GM13976 (cell line): ENCODE results near the gene SLC17A2.

Experiments used
- DNase-seq: peaks from one replicate; pipeline ENCODE4 v3.0.0; 2012; ENCODE audit warnings: low spot score
- in situ Hi-C: fragments of 300-500 bp; cut with MboI; formaldehyde crosslinking; loops from one replicate; pipeline ENCODE4 v1.12.0; 2022; ENCODE audit warnings: low sequenced_read_pairs, mixed read lengths, inconsistent platforms; ENCODE audit not compliant: unreplicated experiment
- TF ChIP-seq, protein P1 (sequence below): IDR thresholded peaks from 2 replicates; pipeline ENCODE4 v1.5.1; 2012; ENCODE audit warnings: borderline replicate concordance, mild to moderate bottlenecking; ENCODE audit not compliant: insufficient read depth; ENCODE audit errors: extremely low read depth, missing control alignments, control extremely low read depth

Gene SLC17A2

DNA sequence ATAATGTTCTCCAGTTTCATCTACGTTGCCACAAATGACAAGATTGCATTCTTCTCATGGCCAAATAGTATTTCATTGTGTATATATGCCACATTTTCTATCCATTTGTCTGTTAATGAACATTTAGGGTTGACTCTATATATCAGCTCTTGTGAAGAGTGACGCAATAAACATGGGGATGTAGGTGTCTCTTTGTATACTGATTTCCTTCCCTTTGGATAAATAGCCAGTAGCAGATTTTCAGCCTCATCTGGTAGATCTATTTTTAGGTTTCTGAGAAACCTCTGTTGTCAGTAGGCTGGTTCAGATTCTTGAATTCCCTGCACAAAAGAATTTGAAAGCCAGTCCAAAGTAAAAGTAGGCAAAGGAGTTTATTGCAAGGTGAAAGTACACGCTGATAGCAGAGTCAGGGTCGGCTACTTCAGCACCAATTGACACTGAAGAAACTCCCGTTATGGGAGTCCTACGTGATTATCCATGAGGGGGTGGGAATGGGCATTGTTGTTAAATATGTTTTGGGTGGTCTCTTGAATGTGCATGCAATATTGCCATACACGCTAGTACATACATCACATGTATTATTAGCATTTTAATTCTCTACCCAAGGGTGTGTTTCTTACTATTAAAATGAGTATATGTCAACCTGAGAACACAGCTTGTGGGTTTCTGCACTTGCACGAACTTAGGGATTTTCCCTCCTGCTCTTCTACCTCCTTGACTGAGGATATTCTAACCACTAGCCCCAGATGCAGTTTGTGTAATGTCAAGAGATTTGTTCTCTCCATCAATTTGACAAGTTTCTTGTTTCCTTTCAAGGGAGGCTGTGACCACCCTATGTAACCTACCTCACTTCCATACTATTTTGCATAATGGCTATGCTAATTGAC lies 14.4 kb upstream of the SLC17A2 start:
- DNase-seq = peak; percentile 52
- in situ Hi-C loops = loop anchor here (25.0 kb wide), 1 partner anchor 683 kb away; no protein-coding TSS in a partner anchor
- TF ChIP-seq, protein P1, sequence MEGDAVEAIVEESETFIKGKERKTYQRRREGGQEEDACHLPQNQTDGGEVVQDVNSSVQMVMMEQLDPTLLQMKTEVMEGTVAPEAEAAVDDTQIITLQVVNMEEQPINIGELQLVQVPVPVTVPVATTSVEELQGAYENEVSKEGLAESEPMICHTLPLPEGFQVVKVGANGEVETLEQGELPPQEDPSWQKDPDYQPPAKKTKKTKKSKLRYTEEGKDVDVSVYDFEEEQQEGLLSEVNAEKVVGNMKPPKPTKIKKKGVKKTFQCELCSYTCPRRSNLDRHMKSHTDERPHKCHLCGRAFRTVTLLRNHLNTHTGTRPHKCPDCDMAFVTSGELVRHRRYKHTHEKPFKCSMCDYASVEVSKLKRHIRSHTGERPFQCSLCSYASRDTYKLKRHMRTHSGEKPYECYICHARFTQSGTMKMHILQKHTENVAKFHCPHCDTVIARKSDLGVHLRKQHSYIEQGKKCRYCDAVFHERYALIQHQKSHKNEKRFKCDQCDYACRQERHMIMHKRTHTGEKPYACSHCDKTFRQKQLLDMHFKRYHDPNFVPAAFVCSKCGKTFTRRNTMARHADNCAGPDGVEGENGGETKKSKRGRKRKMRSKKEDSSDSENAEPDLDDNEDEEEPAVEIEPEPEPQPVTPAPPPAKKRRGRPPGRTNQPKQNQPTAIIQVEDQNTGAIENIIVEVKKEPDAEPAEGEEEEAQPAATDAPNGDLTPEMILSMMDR = no peak

DNA sequence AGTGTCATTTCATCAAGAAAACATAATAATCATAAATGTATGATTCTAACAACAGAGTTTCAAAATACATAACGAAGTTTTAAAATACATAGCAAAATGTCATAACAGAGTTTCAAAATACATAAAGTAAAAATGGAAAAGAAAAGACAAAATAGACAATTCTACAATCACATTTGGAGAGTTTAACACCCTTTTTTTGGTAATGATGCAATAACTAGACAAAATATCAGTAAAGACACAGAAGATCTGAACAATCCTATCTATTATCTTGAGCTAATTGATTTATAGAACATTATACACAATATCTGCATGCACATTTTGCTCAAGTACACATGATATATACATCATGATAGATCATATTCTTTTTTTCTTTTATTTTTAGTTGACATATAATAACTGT lies 13.4 kb upstream of the SLC17A2 start:
- in situ Hi-C loops = loop anchor here (25.0 kb wide), 1 partner anchor 682 kb away; no protein-coding TSS in a partner anchor
- TF ChIP-seq, protein P1 = no peak

DNA sequence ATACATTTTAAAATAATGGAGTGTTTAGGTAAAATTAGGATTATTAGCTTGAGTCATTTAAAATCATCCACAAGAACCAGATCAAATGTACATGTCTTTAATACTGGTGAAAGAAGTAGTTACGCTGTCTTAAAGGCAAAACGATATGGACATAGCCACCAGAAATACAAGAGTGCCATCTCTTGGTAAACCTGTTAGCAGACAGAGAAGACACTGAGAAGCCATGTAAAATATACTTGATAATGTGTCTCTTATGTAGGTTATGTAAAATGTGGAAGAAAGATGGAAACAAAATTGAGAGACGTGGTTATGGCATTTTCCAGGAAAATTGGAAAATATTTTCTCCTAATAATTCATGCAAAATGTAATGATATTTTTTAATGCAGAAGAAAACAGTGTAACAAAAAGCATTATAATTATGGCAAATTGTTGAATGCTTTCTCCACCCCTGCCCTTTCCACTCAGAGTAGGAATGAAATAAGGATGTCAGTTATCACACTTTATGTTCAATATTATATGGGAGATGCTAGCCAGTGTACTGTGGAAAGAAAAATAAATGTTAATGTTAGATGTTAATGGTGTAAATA lies 12.2 kb upstream of the SLC17A2 start:
- DNase-seq = peak; percentile 37
- in situ Hi-C loops = loop anchor here (25.0 kb wide), 1 partner anchor 680 kb away; no protein-coding TSS in a partner anchor
- TF ChIP-seq, protein P1 = peak; percentile 28

More for the DNA sequence above, 13.4 kb upstream of the SLC17A2 start:
- no peak for DNase-seq

DNA sequence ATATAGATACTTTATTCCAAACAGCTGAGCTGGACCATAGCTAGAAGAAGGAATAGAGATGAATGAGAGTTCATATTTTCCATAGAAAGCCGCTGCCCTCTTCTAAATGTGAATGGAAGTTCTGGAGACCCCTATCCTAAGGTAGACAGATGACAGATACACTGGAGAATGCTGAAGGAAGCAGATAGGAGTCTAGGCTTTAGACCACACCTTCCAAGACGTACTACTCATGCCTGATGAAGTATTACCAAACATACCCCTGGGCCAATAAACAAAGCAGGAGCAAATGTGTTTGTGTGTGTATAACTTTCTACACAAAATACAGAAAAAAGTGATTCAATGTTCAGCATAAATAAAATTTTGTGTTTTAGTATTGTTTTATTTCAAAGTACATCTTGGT lies 9.1 kb upstream of the SLC17A2 start:
- TF ChIP-seq, protein P1 = no peak
- no peak for DNase-seq
- in situ Hi-C loops = loop anchor here (25.0 kb wide), 1 partner anchor 677 kb away; no protein-coding TSS in a partner anchor

DNA sequence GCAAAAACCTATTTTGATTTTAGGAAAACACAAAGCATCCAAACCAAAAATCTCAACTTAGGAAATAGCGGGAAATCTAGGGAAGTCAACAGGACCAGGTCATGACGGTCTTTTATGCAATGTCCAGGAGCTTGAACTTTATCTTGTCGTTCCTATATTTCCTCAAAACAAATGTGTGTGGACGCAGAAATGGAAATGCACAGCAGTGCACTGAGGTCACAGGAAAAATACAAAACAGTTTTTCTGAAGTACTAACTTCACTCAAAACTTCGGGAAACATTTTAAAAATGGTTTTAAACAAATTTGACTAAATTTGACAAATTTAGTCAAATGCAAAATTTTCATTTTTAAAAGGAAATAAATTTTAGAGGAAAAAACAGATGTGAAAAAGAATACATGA lies 5.5 kb upstream of the SLC17A2 start:
- TF ChIP-seq, protein P1 = no peak
- DNase-seq = no peak
- in situ Hi-C loops = loop anchor here (25.0 kb wide), 1 partner anchor 674 kb away; no protein-coding TSS in a partner anchor

DNA sequence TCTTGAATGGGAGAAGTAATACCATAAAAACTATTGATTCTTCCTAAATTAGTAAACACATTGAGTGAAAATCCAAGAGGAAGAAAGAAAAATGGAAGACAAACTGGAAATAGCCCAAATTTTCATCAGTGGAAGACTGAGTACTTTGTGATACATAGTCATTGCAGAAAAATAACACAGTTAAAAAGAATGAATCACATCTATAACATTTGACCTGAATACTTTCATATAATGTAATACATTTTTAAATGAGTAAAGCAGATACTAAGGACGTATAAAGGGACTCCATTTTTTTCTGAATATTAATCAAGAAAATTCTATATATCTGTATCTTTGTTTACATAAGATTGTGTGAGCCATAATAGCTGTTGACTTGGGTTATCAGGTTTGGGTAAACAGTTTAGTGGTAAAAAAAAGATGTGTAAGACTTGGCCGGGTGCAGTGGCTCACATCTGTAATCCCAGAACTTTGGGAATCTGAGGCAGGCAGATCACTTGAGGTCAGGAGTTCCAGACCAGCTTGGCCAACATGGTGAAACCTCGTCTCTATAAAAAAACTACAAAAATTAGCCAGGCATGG lies 4.3 kb upstream of the SLC17A2 start:
- in situ Hi-C loops = loop anchor here (25.0 kb wide), 1 partner anchor 673 kb away; no protein-coding TSS in a partner anchor
- TF ChIP-seq, protein P1 = no peak
- DNase-seq = no peak
